ENCODE results near the gene CTAGE9.

The CTAGE9 gene

DNA sequence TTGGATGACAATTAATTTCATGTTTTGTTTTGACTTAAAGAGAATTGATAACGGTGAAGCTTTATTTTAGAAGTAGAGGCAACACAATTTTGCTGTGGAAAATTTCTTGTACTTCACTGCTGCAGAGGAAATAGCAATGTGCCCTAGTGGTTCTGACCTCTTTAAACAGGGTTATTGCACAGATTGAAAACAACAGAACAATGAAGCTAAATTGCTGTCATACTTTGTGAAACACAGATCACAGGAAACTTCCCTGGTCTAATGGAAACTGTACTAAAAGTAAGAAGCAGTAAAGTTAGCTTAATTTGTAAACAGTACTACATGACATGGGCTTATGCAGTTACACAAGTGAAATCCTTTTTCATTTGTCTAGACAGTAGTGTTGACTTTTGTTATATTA is 40.9 kb downstream of the CTAGE9 start:
- no peak for DNase-seq

DNA sequence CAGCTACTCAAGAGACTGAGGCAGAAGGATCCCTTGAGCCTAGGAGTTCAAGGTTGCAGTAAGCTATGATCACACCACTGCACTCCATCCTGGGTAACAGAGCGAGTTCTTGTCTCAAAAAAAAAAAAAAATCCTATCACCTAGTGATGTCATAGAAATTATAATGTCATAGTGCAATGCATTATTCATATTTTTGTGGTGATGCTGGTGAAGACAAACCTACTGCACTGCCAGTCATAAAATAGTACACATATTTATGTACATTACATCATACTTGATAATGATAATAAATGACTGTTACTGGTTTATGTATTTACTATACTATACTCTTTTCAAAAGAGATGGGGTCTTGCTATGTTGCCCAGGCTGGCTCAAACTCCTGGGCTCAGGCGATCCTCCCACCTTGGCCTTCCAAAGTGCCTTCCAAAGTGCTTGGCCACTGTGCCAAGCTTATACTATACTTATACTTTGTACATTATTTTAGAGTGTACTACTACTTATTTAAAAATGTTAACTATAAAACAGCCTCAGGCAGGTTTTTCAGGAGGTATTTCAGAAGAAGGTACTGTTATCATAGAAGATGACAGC is 47.1 kb downstream of the CTAGE9 start:
- DNase-seq: no peak

GRCh38 chr6:131660195-131660594 is 50.6 kb downstream of the CTAGE9 start:
- DNase-seq: no peak

Measured in hypothalamus (tissue), 51 donors.